HL-60 (cell line): ENCODE results near the gene RYR2.

Experiments used
- CTCF ChIP-seq: IDR thresholded peaks from one replicate; pipeline ENCODE4 v1.5.1; 2011; ENCODE audit warnings: low read length, control low read depth, inconsistent platforms; ENCODE audit not compliant: insufficient read depth
- GABPA ChIP-seq: IDR thresholded peaks from 2 replicates; pipeline ENCODE4 v1.6.1; 2012; ENCODE audit warnings: low read depth
- POLR2AphosphoS5 ChIP-seq: IDR thresholded peaks from 2 replicates; pipeline ENCODE4 v1.6.1; 2012; ENCODE audit warnings: low read depth
- REST ChIP-seq: IDR thresholded peaks from 2 replicates; pipeline ENCODE4 v1.6.1; 2012; ENCODE audit warnings: low read depth; ENCODE audit not compliant: insufficient replicate concordance

GRCh38 chr1:237759377-237759776 lies 717.4 kb downstream of the RYR2 start:
- TF ChIP-seq POLR2AphosphoS5 (no peak), CTCF (no peak), REST (no peak), GABPA (no peak)
